Muscle layer of colon (tissue), 2 donors: ENCODE results near the gene REC114.

Experiments used
- H3K27ac ChIP-seq: one replicate; pipeline ENCODE4 v1.7.0; 2013; ENCODE audit warnings: low read depth, mild to moderate bottlenecking, low read length, moderate library complexity
- H3K27me3 ChIP-seq, 2 donors: one replicate each; pipeline ENCODE4 v1.7.0; 2013; ENCODE audit warnings: low read length in 2 of 2, mild to moderate bottlenecking in 2 of 2; ENCODE audit not compliant: insufficient read depth in 2 of 2, control insufficient read depth in 1 of 2
- H3K36me3 ChIP-seq: one replicate; pipeline ENCODE4 v1.7.0; 2013; ENCODE audit warnings: mild to moderate bottlenecking, low read length; ENCODE audit not compliant: insufficient read depth
- H3K4me1 ChIP-seq: one replicate; pipeline ENCODE4 v1.7.0; 2013; ENCODE audit warnings: mild to moderate bottlenecking, low read length; ENCODE audit not compliant: insufficient read depth
- H3K4me3 ChIP-seq, 2 donors: one replicate each; pipeline ENCODE4 v1.7.0; 2013; ENCODE audit warnings: low read length in 2 of 2, low read depth in 1 of 2, mild to moderate bottlenecking in 1 of 2, moderate library complexity in 1 of 2
- H3K9ac ChIP-seq: one replicate; pipeline ENCODE4 v1.7.0; 2013; ENCODE audit warnings: low read length
- H3K9me3 ChIP-seq: one replicate; pipeline ENCODE4 v1.7.0; 2013; ENCODE audit warnings: mild to moderate bottlenecking, low read length
- donor health status: abdominal sarcoma.
- donor health status: Adenocarcinoma of cecum.

The REC114 gene

DNA sequence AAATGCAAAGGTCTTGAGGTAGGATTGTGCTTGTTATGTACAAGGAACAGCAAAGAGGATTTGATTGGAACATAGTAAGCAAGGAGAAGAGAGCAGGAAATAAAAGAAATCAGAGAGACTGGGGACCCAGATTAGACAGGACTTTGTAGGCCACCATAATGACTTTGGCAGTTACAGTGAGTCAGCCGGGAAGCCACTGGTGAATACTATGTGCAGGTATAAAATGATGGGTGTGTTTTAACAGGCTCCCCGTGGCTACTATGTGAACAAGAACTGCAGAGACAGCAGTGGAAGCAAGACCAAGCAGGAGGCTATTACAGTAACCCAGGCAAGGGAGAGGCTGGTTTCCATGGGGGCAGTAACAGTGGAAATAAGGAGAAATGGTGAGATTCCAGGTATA is 135.1 kb downstream of the REC114 start:
- Histone ChIP-seq H3K27me3 (no peaks in the 10 kb centered on the region), H3K9ac (no peak overlapping the region), H3K9me3 (no peaks in the 10 kb centered on the region), H3K4me3 (no peak overlapping the region), H3K36me3 (peaks cover 65% of the 10 kb centered on the region), H3K4me1 (peaks cover 14% of the 10 kb centered on the region), H3K27ac (no peak overlapping the region)

DNA sequence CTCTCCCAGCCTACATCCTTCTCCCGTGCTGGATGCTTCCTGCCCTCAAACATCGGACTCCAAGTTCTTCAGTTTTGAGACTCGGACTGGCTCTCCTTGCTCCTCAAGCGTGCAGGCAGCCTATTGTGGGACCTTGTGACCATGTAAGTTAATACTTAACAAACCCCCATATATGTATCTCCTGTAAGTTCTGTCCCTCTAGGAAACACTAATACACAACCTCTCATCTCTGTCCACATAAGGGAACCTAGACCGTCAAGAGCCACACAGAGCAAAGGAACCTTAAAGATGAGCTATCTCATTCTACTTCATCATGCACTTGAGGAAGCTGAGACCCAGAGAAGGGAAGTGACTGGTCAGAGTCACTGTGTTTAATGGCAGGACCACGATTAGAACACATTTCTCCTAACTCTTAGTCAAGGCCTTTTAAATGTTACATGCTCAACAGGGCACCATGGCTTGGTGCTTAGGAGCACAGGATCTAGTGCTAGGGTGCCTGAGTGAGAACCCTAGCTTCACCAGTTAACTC is 140.0 kb downstream of the REC114 start:
- no peak overlapping the region for H3K27ac ChIP-seq
- no peak overlapping the region for H3K4me3 ChIP-seq
- H3K9me3 ChIP-seq: no peaks in the 10 kb centered on the region
- peaks cover 80% of the 10 kb centered on the region for H3K36me3 ChIP-seq
- no peak overlapping the region for H3K9ac ChIP-seq
- no peaks in the 10 kb centered on the region for H3K27me3 ChIP-seq
- H3K4me1 ChIP-seq: peaks cover 7% of the 10 kb centered on the region

DNA sequence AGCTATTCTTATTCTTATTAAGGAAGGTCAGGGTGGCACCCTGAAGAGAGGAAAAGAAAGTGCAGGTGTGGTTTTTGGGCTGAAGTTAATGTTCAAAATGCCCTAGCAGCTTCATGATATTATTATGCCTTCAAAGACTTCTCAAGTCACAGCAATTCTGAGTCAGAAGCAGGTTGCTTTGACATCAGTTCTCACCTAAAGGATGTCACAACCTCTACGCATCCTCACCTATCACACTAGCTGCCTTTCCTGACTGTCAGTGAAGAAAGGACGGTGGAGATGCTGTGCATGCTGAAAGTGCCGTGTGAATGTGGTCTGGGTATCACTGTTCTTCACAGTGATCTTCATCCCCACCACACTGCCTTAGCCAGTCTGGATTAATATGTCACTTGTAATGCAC is 140.6 kb downstream of the REC114 start:
- Histone ChIP-seq H3K27ac (no peak overlapping the region), H3K9me3 (no peaks in the 10 kb centered on the region), H3K4me1 (peaks cover 7% of the 10 kb centered on the region), H3K27me3 (no peaks in the 10 kb centered on the region), H3K9ac (no peak overlapping the region), H3K36me3 (peaks cover 82% of the 10 kb centered on the region), H3K4me3 (no peak overlapping the region)

DNA sequence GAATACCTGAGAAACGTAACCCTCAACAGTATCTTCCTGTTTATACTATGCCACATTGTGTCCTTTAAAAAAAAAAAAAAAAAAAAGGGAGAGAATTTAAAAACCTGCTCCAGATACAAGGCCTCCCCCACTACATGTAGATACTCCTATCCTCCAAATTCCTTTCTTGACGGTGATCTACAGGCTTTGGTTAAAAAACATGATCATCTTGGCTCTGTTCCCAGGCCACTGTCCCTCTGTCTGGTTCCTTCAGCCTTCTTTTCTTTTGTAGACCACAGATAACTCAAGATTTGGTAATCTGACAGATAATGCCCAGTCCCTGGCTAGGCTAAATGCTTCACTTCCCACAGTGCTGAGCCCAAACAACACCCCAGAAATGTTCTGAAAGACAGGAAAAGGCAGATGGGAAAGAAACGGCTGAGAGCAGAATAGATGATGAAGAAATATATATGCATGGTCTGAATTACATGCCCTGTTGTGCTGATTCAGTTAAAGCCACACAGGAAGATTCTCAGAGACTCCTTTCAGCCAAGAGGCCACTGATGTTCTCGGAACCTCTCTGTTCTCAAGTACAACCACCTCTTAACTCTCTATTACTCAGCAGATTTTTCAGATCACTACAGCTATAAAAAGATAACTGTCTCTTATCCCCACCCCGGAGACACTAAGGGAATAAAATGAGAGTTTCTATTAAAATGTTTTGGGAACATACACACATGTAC is 141.9 kb downstream of the REC114 start:
- H3K27me3 ChIP-seq: no peaks in the 10 kb centered on the region
- H3K9me3 ChIP-seq: no peaks in the 10 kb centered on the region
- no peak overlapping the region for H3K9ac ChIP-seq
- H3K4me3 ChIP-seq: no peak overlapping the region
- H3K4me1 ChIP-seq: peaks cover 7% of the 10 kb centered on the region
- H3K27ac ChIP-seq: no peak overlapping the region
- peaks cover 85% of the 10 kb centered on the region for H3K36me3 ChIP-seq

DNA sequence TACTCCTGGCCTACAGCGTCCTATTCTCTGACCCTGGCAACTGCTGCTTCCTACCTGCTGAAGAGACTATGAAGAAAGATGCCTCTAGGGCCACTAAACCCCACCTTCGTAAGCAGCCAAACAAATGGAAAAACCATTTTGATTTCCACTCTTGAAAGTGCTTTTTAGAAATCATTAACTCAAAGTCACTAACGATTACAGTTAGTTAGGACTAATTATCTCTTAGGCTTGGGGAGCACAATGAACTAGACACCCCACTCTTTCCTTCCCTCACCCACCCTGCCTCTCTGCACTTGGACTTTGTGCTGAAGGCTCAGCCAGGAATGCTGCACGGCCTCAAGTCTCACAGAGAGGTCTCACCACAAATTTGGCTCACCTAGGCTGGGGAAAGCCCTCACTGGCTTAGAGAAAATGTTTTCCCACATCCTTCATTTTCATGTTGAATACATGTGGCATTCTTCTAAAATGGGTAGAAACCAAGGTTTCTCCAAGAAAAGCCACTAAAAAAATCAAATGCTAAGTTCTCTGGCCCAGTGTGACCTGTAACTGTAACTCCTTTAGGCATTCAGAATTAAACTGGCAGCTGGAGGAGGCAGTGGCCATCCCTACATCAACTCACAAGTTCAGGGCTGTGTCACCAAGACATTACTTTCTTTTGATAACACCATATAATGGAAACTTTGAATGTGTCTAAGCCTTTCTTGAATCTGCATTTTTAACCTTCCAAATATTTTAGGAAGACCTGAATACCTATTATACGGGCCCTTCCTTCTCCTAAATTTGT is 143.1 kb downstream of the REC114 start:
- Histone ChIP-seq H3K9me3 (no peaks in the 10 kb centered on the region), H3K9ac (no peak overlapping the region), H3K4me1 (peaks cover 7% of the 10 kb centered on the region), H3K27me3 (no peaks in the 10 kb centered on the region), H3K36me3 (peaks cover 82% of the 10 kb centered on the region), H3K4me3 (no peak overlapping the region), H3K27ac (no peak overlapping the region)

DNA sequence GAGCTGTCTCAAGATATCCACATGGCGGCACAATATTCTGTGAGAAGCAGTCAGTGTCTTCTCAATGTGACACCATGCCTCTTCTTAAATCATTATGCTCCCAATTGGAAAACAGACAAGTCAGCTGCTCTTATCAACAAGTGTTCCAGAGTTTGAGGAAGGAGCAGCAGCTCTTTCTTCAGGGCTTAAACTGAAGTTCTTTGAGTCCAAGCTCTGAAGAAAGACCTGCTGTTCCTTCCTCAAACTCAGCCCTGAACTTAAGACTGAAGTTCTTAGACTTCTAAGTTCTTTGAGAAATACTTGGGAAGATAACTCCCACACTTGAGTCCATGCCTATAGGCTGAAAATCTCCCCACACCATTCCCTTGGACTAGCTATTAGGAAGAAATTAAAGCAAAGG is 146.8 kb downstream of the REC114 start:
- H3K9ac ChIP-seq: no peak overlapping the region
- H3K4me3 ChIP-seq: no peak overlapping the region
- H3K27me3 ChIP-seq: no peaks in the 10 kb centered on the region
- H3K36me3 ChIP-seq: peaks cover 46% of the 10 kb centered on the region
- peaks cover 20% of the 10 kb centered on the region for H3K4me1 ChIP-seq
- H3K9me3 ChIP-seq: no peaks in the 10 kb centered on the region
- no peak overlapping the region for H3K27ac ChIP-seq

DNA sequence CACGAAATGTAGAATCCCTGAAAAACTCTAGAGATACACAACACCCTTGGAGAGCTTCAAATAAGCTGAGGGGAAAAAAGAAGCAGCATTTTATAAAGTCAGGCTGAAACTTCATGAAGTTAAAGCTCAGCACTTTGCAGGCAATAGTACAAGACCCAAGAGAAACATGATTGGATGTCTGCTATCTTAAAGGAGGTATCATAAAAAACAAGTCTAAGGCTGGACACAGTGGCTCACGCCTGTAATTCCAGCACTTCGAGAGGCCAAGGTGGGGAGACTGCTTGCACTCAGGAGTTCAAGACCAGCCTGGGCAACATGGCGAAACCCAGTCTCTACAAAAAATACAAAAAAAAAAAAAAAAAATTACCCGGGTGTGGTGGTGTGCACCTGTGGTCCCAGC is 147.3 kb downstream of the REC114 start:
- Histone ChIP-seq H3K4me1 (peaks cover 22% of the 10 kb centered on the region), H3K36me3 (peaks cover 41% of the 10 kb centered on the region), H3K9me3 (no peaks in the 10 kb centered on the region), H3K27ac (no peak overlapping the region), H3K4me3 (no peak overlapping the region), H3K9ac (no peak overlapping the region), H3K27me3 (no peaks in the 10 kb centered on the region)

DNA sequence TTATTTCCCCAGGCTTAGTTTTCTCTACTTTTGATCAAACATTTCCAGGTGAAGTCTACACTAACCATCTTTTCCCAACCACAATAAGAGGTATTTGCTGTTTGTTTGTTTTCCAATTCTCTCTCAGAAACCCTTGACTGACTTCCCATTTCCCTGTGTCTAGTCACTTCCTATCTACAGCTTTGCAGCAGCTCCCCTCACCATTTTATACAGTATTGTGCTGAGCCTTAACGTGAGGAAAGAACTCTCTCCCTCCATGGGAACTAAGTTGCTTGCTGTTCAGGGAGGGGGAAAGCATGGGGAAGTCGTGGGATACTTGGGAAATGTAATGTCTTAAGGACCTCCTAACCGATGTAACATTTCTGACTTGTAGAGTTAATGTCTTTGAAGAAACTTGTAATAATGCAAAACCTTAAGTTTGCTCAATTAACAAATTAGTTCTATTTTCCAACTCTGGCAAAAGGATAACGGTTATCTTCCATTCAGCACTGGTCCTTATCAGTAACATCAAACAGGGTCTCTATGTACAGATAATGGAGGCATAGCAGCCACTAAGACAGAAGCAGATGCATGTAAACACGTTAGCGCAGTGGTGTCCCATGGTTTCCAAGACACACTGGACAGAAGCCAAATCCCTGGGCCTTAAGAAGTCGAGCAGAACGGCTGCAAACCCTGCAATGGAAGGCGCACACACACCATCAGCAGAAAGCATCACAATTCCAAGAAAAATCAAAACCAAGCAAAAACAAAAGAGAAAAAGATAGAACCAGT is 150.5 kb downstream of the REC114 start:
- Histone ChIP-seq H3K27me3 (no peaks in the 10 kb centered on the region), H3K4me3 (no peak overlapping the region), H3K9me3 (no peaks in the 10 kb centered on the region), H3K36me3 (peaks cover 12% of the 10 kb centered on the region), H3K9ac (no peak overlapping the region), H3K27ac (peak overlapping the region; percentile 3), H3K4me1 (peaks cover 55% of the 10 kb centered on the region)

DNA sequence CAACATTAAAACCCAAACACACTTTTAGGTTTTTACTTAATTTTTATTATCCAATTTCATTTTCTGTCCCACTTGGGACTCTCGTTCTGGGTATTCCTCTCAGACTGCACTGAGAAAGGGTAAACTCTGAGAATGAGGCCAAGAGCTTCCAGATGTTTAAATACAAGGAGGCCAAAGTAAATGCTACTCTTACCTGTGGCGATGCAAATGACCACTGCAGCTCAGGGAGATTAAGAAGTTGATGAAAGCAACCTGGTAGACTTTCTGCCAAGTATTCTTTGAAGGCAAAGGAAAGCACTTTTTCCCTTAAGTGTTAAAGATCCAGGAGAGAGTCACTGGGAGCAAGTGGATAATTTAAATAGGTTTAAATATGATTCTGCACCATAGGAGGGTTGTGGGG is 151.1 kb downstream of the REC114 start:
- no peak overlapping the region for H3K4me3 ChIP-seq
- H3K36me3 ChIP-seq: peaks cover 6% of the 10 kb centered on the region
- no peaks in the 10 kb centered on the region for H3K9me3 ChIP-seq
- H3K27me3 ChIP-seq: no peaks in the 10 kb centered on the region
- peaks cover 61% of the 10 kb centered on the region for H3K4me1 ChIP-seq
- peak overlapping the region; percentile 3 for H3K27ac ChIP-seq
- H3K9ac ChIP-seq: no peak overlapping the region

DNA sequence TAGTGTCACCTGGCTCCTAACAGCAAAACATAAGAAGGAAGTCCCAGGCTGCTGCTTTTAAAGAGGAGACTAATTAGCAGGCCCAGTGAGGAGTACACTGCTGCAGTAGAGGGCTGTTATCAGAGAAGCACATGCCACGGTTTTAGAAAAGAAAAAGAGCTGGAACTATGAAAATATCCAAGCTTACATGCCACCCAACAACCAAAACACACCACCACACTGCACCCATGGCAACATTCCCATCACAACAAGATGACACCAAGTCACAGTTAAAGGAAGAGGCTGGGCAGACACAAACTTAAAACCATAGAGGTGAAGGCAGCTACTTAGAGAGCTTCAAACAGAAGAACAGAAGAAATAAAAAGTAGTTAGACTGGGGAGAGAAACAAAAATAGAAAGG is 153.2 kb downstream of the REC114 start:
- no peaks in the 10 kb centered on the region for H3K9me3 ChIP-seq
- H3K4me1 ChIP-seq: peaks cover 80% of the 10 kb centered on the region
- H3K36me3 ChIP-seq: no peaks in the 10 kb centered on the region
- H3K4me3 ChIP-seq: no peak overlapping the region
- H3K27ac ChIP-seq: peak overlapping the region; percentile 20
- H3K27me3 ChIP-seq: no peaks in the 10 kb centered on the region
- H3K9ac ChIP-seq: no peak overlapping the region

DNA sequence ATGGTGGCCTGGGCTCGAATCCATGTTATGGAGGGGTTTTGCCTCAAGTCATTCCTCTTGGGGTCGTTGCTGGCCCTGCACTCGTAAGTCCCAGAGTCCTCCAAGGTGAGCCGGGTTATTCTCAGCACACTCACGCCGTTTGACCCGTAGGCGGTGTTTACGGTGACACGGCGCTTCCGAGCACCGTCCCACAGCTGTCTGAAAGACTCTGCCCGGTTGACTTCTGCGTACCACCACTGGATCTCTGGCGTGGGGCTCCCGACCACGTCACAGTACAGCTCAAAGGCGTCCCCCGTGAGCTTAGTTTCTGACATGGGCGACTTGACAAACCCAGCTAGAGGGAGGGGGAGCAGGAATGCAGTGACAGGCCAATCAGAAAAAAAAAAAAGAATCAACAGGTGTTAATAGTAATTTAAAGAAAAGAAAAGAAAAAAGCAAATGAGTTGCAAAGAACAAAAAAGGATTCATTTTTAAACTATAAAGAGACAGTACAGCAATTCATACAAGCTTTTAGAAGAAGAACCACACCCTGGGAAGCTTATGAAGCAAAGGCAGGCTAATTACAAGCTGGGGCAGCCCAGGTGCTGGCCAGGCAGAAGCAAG is 154.2 kb downstream of the REC114 start:
- no peaks in the 10 kb centered on the region for H3K27me3 ChIP-seq
- H3K4me1 ChIP-seq: peaks cover 90% of the 10 kb centered on the region
- no peak overlapping the region for H3K27ac ChIP-seq
- H3K36me3 ChIP-seq: no peaks in the 10 kb centered on the region
- H3K4me3 ChIP-seq: no peak overlapping the region
- no peaks in the 10 kb centered on the region for H3K9me3 ChIP-seq
- no peak overlapping the region for H3K9ac ChIP-seq
